Epithelial cell of proximal tubule (primary cell): ENCODE data around the gene SFTPB. TPM values are rescaled to one million over a fixed set of nuclear protein-coding genes. Genes with fewer than 3 reads are reported as not detected.

ENCODE experiments used
- DNase-seq: peaks from one replicate; pipeline ENCODE4 v3.0.0-alpha.2; 2011; ENCODE audit warnings: low read depth
- H3K4me3 ChIP-seq: 2 replicates; pipeline ENCODE4 v1.5.1; 2011; ENCODE audit warnings: low read depth, mild to moderate bottlenecking, low read length
- CTCF ChIP-seq: conservative IDR thresholded peaks from 2 replicates; pipeline ENCODE4 v1.5.1; 2012; ENCODE audit warnings: low read depth, mild to moderate bottlenecking, low read length
- total RNA-seq: library from RNA; depleted of rRNA; stranded (reverse); fragments of >200 nt; gene quantifications from 2 replicates; pipeline ENCODE4 v1.2.3, GENCODE V29; 2015

Gene SFTPB
- total RNA-seq, 1 donor from 2014 or later: not detected

GRCh38 chr2:85669549-85669948 lies 1.6 kb upstream of the SFTPB start:
- DNase-seq: no peak
- no peak overlapping the region for H3K4me3 ChIP-seq
- TF ChIP-seq CTCF: no peak

- no peak for DNase-seq
- H3K4me3 ChIP-seq: no peak overlapping the region
- no peak for TF ChIP-seq CTCF
Observed at GRCh38 chr2:85668857-85669142, 801 bp upstream of the SFTPB start.

GRCh38 chr2:85667561-85668008 lies 414 bp downstream of the SFTPB start:
- no peak overlapping the region for H3K4me3 ChIP-seq
- TF ChIP-seq CTCF: no peak
- no peak for DNase-seq

GRCh38 chr2:85666435-85667316 lies 1.3 kb downstream of the SFTPB start:
- no peak for DNase-seq
- no peak for TF ChIP-seq CTCF
- H3K4me3 ChIP-seq: no peak overlapping the region

- DNase-seq: no peak
- no peak for TF ChIP-seq CTCF
- no peak overlapping the region for H3K4me3 ChIP-seq
Observed at GRCh38 chr2:85666016-85666415, 2.0 kb downstream of the SFTPB start.

GRCh38 chr2:85665264-85665937 lies 2.6 kb downstream of the SFTPB start:
- DNase-seq: no peak
- TF ChIP-seq CTCF: no peak
- H3K4me3 ChIP-seq: no peak overlapping the region
